OCI-LY3 (cell line): ENCODE data around the gene CAMTA1.

Experiments used
- H2AFZ ChIP-seq: fragments of 200-600, 300-600 bp; shearing (Covaris generic); 2 replicates; pipeline ENCODE4 v1.6.0; 2014; ENCODE audit warnings: antibody characterized with exemption, low read depth, low read length
- H3K27ac ChIP-seq: fragments of 200-600, 300-600 bp; sonication (generic); 2 replicates; pipeline ENCODE4 v1.5.1; 2014; ENCODE audit warnings: mild to moderate bottlenecking, low read length, moderate library complexity, mixed read lengths
- H3K27me3 ChIP-seq: fragments of 200-600, 300-600 bp; sonication (generic); 2 replicates; pipeline ENCODE4 v1.6.1; 2014; ENCODE audit warnings: low read depth, low read length, mixed read lengths
- H3K36me3 ChIP-seq: fragments of 200-600, 300-600 bp; sonication (generic); replicated peaks from 2 replicates; pipeline ENCODE3; 2014; ENCODE audit warnings: low read depth, low read length, mixed read lengths
- H3K4me1 ChIP-seq: fragments of 300-600, 200-600 bp; sonication (generic); 2 replicates; pipeline ENCODE4 v1.6.1; 2014; ENCODE audit warnings: low read length, mixed read lengths
- H3K4me2 ChIP-seq: fragments of 200-600, 300-600 bp; sonication (generic); 2 replicates; pipeline ENCODE4 v1.6.1; 2014; ENCODE audit warnings: low read length, mixed read lengths
- H3K4me3 ChIP-seq: fragments of 300-600, 200-600 bp; sonication (generic); 2 replicates; pipeline ENCODE4 v1.5.1; 2014; ENCODE audit warnings: antibody characterized with exemption, mild to moderate bottlenecking, low read length, moderate library complexity
- H3K79me2 ChIP-seq: fragments of 300-600, 200-600 bp; shearing (Covaris generic); 2 replicates; pipeline ENCODE4 v1.6.1; 2014; ENCODE audit warnings: mild to moderate bottlenecking, low read length, mixed read lengths
- H3K9ac ChIP-seq: fragments of 300-600, 200-600 bp; shearing (Covaris generic); 2 replicates; pipeline ENCODE4 v1.6.0; 2014; ENCODE audit warnings: mild to moderate bottlenecking, low read length, moderate library complexity
- H3K9me3 ChIP-seq: fragments of 200-600, 300-600 bp; shearing (Covaris generic); 2 replicates; pipeline ENCODE4 v1.6.1; 2014; ENCODE audit warnings: low read length, mixed read lengths; ENCODE audit not compliant: insufficient read depth
- H4K20me1 ChIP-seq: fragments of 200-600, 300-600 bp; sonication (generic); 2 replicates; pipeline ENCODE4 v1.6.1; 2016; ENCODE audit warnings: low read length, mixed read lengths; ENCODE audit not compliant: insufficient read depth
- CTCF ChIP-seq: fragments of 200-600, 300-600 bp; sonication (generic); IDR thresholded peaks from 2 replicates; pipeline ENCODE4 v1.5.1; 2014; ENCODE audit warnings: antibody characterized with exemption, low read length, low read depth
- EZH2phosphoT487 ChIP-seq: fragments of 200-600 bp; shearing (Covaris generic); IDR thresholded peaks from 2 replicates; pipeline ENCODE4 v1.6.1; 2018; ENCODE audit warnings: antibody characterized with exemption, mixed run types, low read depth

CAMTA1 gene

GRCh38 chr1:7322283-7322785, 537.1 kb downstream of the CAMTA1 start:
- no peak overlapping the region for H3K27ac ChIP-seq
- TF ChIP-seq CTCF (no peak), EZH2phosphoT487 (no peak)
- H3K27me3 ChIP-seq = no peaks in the 10 kb centered on the region
- H3K4me1 ChIP-seq = peaks cover 6% of the 10 kb centered on the region
- H3K79me2 ChIP-seq = no peaks in the 10 kb centered on the region
- no peaks in the 10 kb centered on the region for H3K36me3 ChIP-seq
- H3K4me3 ChIP-seq = no peak overlapping the region
- no peak overlapping the region for H3K9ac ChIP-seq
- no peak overlapping the region for H3K4me2 ChIP-seq
- H3K9me3 ChIP-seq = no peaks in the 10 kb centered on the region
- H4K20me1 ChIP-seq = no peaks in the 10 kb centered on the region
- H2AFZ ChIP-seq = no peak overlapping the region

- no peaks in the 10 kb centered on the region for H3K79me2 ChIP-seq
- no peaks in the 10 kb centered on the region for H3K36me3 ChIP-seq
- H3K9ac ChIP-seq = no peak overlapping the region
- no peak overlapping the region for H3K4me3 ChIP-seq
- H3K4me1 ChIP-seq = peaks cover 6% of the 10 kb centered on the region
- TF ChIP-seq EZH2phosphoT487 (no peak), CTCF (no peak)
- H3K9me3 ChIP-seq = no peaks in the 10 kb centered on the region
- H2AFZ ChIP-seq = no peak overlapping the region
- no peak overlapping the region for H3K4me2 ChIP-seq
- no peak overlapping the region for H3K27ac ChIP-seq
- no peaks in the 10 kb centered on the region for H4K20me1 ChIP-seq
- no peaks in the 10 kb centered on the region for H3K27me3 ChIP-seq
These were observed 537.7 kb downstream of the CAMTA1 start for GRCh38 chr1:7322912-7323311.

GRCh38 chr1:7325254-7325653, 540.0 kb downstream of the CAMTA1 start:
- no peak overlapping the region for H3K27ac ChIP-seq
- no peak overlapping the region for H2AFZ ChIP-seq
- H3K4me3 ChIP-seq = no peak overlapping the region
- H3K79me2 ChIP-seq = no peaks in the 10 kb centered on the region
- no peaks in the 10 kb centered on the region for H3K9me3 ChIP-seq
- peaks cover 6% of the 10 kb centered on the region for H3K4me1 ChIP-seq
- no peak overlapping the region for H3K4me2 ChIP-seq
- H3K36me3 ChIP-seq = no peaks in the 10 kb centered on the region
- H4K20me1 ChIP-seq = no peaks in the 10 kb centered on the region
- no peak overlapping the region for H3K9ac ChIP-seq
- TF ChIP-seq EZH2phosphoT487 = no peak
- no peak for TF ChIP-seq CTCF
- no peaks in the 10 kb centered on the region for H3K27me3 ChIP-seq

GRCh38 chr1:7326366-7326765, 541.1 kb downstream of the CAMTA1 start:
- TF ChIP-seq EZH2phosphoT487 = no peak
- no peak for TF ChIP-seq CTCF
- no peak overlapping the region for H2AFZ ChIP-seq
- H3K27ac ChIP-seq = no peak overlapping the region
- peaks cover 6% of the 10 kb centered on the region for H3K4me1 ChIP-seq
- H3K9ac ChIP-seq = no peak overlapping the region
- no peaks in the 10 kb centered on the region for H3K36me3 ChIP-seq
- no peaks in the 10 kb centered on the region for H3K9me3 ChIP-seq
- H4K20me1 ChIP-seq = no peaks in the 10 kb centered on the region
- H3K4me3 ChIP-seq = no peak overlapping the region
- H3K4me2 ChIP-seq = no peak overlapping the region
- no peaks in the 10 kb centered on the region for H3K27me3 ChIP-seq
- no peaks in the 10 kb centered on the region for H3K79me2 ChIP-seq
